DND-41 (cell line): Measurements from ENCODE around the gene IFT122.
"Not testable (repeated sequence)": the region's sequence is repeated elsewhere in the genome, so short reads cannot be mapped to it uniquely, and the experiment has no call there.

ENCODE experiments used
- ATAC-seq: fragments of 200-7000 bp; cut with Tn5 transposase; 3 replicates; pipeline ENCODE4 v1.9.1; 2021; ENCODE audit warnings: low read depth; ENCODE audit not compliant: insufficient read depth
- DNase-seq: peaks from one replicate; pipeline ENCODE4 v3.0.0-alpha.2; 2020
- H2AFZ ChIP-seq: 2 replicates; pipeline ENCODE4 v1.6.0; 2012; ENCODE audit warnings: low read depth, low read length
- H3K27ac ChIP-seq: 2 replicates; pipeline ENCODE4 v1.5.1; 2012; ENCODE audit warnings: low read length, inconsistent platforms
- H3K27me3 ChIP-seq: fragments of 200-600 bp; sonication (generic); 2 replicates; pipeline ENCODE4 v1.6.0; 2012; ENCODE audit warnings: low read length, mild to moderate bottlenecking, inconsistent platforms; ENCODE audit not compliant: insufficient read depth, poor library complexity
- H3K36me3 ChIP-seq: 2 replicates; pipeline ENCODE4 v1.5.1; 2012; ENCODE audit warnings: low read length, inconsistent platforms; ENCODE audit not compliant: insufficient read depth
- H3K4me1 ChIP-seq: 2 replicates; pipeline ENCODE4 v1.5.1; 2012; ENCODE audit warnings: mild to moderate bottlenecking, low read length; ENCODE audit not compliant: insufficient read depth
- H3K4me2 ChIP-seq: 2 replicates; pipeline ENCODE4 v1.6.0; 2012; ENCODE audit warnings: mild to moderate bottlenecking, moderate library complexity, low read length, inconsistent platforms; ENCODE audit not compliant: insufficient read depth
- H3K4me3 ChIP-seq, 2 experiments: fragments of 200-600 bp in 1 of 2; shearing (Covaris generic) in 1 of 2; 2 replicates each; pipeline ENCODE4 v1.5.1; 2012 to 2016; ENCODE audit warnings: inconsistent platforms in 2 of 2, low read length in 2 of 2, mild to moderate bottlenecking in 2 of 2, low read depth in 1 of 2, moderate library complexity in 1 of 2
- H3K79me2 ChIP-seq: 2 replicates; pipeline ENCODE4 v1.6.0; 2012; ENCODE audit warnings: low read length, inconsistent platforms; ENCODE audit not compliant: insufficient read depth
- H3K9ac ChIP-seq: 2 replicates; pipeline ENCODE4 v1.6.0; 2012; ENCODE audit warnings: low read depth, mild to moderate bottlenecking, inconsistent platforms, low read length, moderate library complexity
- H3K9me3 ChIP-seq: 2 replicates; pipeline ENCODE4 v1.5.1; 2012; ENCODE audit warnings: low read length, moderate library complexity, mild to moderate bottlenecking, inconsistent platforms; ENCODE audit not compliant: insufficient read depth, severe bottlenecking
- H4K20me1 ChIP-seq: 2 replicates; pipeline ENCODE4 v1.6.0; 2012; ENCODE audit warnings: low read length; ENCODE audit not compliant: insufficient read depth
- EZH2 ChIP-seq: IDR thresholded peaks from 3 replicates; pipeline ENCODE4 v1.6.1; 2012; ENCODE audit warnings: borderline replicate concordance, low read depth, mild to moderate bottlenecking, moderate library complexity, low read length, inconsistent platforms; ENCODE audit not compliant: severe bottlenecking
- TF ChIP-seq, protein P1 (sequence below): IDR thresholded peaks from 2 replicates; pipeline ENCODE4 v1.5.1; 2012; ENCODE audit warnings: borderline replicate concordance, low read length, moderate library complexity, mild to moderate bottlenecking; ENCODE audit not compliant: poor library complexity, severe bottlenecking; ENCODE audit errors: extremely low read depth

IFT122 gene

DNA sequence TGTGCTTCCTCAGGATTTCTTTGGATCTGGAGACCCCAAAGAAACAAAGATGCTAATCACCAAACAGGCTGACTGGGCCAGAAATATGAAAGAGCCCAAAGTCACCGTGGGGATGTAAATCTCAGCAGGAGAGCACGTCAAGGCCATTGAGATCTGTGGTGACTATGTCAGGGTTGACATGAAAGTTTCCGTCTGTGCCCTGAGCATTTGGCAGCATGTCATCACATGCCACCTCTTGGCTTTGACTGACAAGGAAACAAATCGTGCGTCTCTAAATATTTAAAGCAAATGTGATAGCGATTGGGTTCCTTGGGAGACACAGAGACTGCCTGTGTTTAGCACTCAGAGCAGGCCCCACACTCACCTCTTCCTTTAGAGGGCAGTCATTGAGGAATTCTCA, 46.8 kb upstream of the IFT122 start:
- peaks cover 29% of the 10 kb centered on the region for H3K4me1 ChIP-seq
- H3K27me3 ChIP-seq, result no peaks in the 10 kb centered on the region
- no peak for TF ChIP-seq EZH2
- TF ChIP-seq, protein P1, sequence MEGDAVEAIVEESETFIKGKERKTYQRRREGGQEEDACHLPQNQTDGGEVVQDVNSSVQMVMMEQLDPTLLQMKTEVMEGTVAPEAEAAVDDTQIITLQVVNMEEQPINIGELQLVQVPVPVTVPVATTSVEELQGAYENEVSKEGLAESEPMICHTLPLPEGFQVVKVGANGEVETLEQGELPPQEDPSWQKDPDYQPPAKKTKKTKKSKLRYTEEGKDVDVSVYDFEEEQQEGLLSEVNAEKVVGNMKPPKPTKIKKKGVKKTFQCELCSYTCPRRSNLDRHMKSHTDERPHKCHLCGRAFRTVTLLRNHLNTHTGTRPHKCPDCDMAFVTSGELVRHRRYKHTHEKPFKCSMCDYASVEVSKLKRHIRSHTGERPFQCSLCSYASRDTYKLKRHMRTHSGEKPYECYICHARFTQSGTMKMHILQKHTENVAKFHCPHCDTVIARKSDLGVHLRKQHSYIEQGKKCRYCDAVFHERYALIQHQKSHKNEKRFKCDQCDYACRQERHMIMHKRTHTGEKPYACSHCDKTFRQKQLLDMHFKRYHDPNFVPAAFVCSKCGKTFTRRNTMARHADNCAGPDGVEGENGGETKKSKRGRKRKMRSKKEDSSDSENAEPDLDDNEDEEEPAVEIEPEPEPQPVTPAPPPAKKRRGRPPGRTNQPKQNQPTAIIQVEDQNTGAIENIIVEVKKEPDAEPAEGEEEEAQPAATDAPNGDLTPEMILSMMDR, result no peak
- no peak overlapping the region for H2AFZ ChIP-seq
- no peak for DNase-seq
- no peaks in the 10 kb centered on the region for H3K9me3 ChIP-seq
- H3K79me2 ChIP-seq, result peaks cover 42% of the 10 kb centered on the region
- H4K20me1 ChIP-seq, result peaks cover 32% of the 10 kb centered on the region
- no peak overlapping the region for H3K27ac ChIP-seq
- no peak overlapping the region for H3K9ac ChIP-seq
- no peak for ATAC-seq
- peaks cover 82% of the 10 kb centered on the region for H3K36me3 ChIP-seq
- no peak overlapping the region for H3K4me3 ChIP-seq
- H3K4me2 ChIP-seq, result no peak overlapping the region

DNA sequence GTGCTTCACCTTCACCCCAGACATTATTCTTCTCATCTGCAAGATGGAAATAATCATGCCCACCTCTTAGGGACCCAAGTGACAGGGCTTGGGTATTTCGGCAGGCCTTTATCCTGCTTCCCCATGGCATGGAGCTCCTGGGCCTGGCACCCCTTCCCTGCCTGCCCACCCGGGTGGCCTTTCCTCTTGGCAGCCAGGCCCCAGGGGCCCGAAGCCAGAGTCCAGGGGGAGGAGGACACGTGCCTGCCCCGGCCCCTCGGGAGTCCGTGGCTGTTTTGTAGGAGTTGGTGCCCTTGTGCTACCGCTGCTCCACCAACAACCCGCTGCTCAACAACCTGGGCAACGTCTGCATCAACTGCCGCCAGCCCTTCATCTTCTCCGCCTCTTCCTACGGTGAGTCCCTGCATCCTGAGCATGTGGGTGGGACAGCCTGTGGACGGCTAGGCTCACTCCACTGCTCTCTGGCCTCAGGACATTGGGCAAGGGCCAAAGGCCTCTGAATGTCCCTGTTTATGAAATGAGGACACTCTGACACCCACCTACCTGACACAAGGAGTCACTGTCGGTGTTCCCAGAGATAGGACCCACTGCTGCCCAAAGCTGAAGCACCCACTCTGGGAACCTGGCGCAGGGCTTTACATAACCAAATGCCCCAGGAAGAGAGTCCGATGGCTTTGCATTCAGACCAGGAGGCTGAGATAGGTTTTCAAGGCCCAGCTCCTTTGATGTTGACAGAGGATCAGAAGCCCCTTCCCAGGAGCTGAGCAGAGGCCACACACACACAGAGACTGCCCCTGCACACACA, 46.1 kb upstream of the IFT122 start:
- Histone ChIP-seq H3K36me3 (peaks cover 76% of the 10 kb centered on the region), H4K20me1 (peaks cover 33% of the 10 kb centered on the region), H3K4me1 (peaks cover 35% of the 10 kb centered on the region), H3K79me2 (peaks cover 49% of the 10 kb centered on the region)
- not testable (repeated sequence) for H2AFZ ChIP-seq, H3K27ac ChIP-seq, H3K9me3 ChIP-seq, H3K4me2 ChIP-seq, DNase-seq, ATAC-seq, H3K4me3 ChIP-seq, H3K27me3 ChIP-seq, H3K9ac ChIP-seq

DNA sequence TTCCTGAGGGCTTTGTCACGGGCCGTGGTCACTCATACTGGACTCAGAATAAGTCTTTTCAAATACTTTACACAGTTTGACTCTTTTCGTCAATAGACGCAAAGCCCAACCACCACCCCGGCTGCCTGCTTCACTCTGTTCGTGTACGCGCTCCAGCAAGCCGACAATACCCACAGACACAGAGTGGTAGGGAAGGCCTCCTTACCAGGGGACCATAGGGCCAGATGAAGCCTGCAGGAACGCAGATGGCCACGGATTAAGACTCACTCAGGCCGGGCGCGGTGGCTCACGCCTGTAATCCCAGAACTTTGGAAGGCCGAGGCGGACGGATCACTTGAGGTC, 41.2 kb upstream of the IFT122 start:
- Histone ChIP-seq H3K79me2 (peaks cover 50% of the 10 kb centered on the region), H3K27me3 (no peaks in the 10 kb centered on the region), H3K4me1 (peaks cover 46% of the 10 kb centered on the region), H3K4me2 (peak overlapping the region; percentile 85), H3K4me3 (peak overlapping the region; percentile 89 to 92), H3K27ac (peak overlapping the region; percentile 85), H3K9ac (peak overlapping the region; percentile 64), H4K20me1 (peaks cover 33% of the 10 kb centered on the region), H3K36me3 (peaks cover 36% of the 10 kb centered on the region), H3K9me3 (no peaks in the 10 kb centered on the region), H2AFZ (peak overlapping the region; percentile 87)
- peak; percentile 47 for ATAC-seq
- DNase-seq, result peak; percentile 24
- no peak for TF ChIP-seq EZH2
- TF ChIP-seq, protein P1, result no peak

DNA sequence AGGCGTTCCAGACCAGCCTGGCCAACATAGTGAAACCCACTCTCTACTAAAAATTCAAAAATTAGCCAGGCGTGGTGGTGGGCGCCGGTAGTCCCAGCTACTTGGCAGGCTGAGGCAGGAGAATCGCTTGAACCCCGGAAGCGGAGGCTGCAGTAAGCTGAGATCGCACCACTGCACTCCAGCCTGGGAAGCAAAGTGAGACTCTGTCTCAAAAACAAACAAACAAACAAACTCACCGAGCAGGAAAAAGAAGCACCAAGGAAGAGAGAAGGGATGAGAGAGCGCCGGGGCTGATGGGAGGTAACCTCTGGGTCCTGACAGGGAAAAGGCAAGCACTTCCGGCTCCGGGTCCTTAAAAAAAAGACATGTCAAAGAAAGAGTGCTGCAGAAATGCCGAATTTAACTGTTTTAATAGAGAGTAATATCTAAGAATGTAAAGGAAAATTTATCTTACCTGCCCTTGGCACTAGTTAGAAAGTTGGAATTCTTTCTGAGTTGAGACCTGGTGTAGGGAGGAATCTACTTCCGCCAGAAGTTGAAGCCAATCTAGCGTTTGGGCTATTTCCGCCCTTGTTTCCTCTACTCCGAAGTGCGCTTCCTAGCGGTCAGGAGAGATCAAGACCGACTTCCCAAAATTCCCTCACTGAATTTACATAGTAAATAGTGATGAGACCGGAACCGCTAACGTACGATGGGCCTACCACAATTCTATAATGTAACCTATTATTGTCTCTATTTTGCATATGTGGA, 40.7 kb upstream of the IFT122 start:
- H3K79me2 ChIP-seq, result peaks cover 50% of the 10 kb centered on the region
- H3K4me2 ChIP-seq, result peak overlapping the region; percentile 85
- H3K27me3 ChIP-seq, result no peaks in the 10 kb centered on the region
- no peaks in the 10 kb centered on the region for H3K9me3 ChIP-seq
- H2AFZ ChIP-seq, result peak overlapping the region; percentile 87
- H3K27ac ChIP-seq, result peak overlapping the region; percentile 85
- H3K36me3 ChIP-seq, result peaks cover 31% of the 10 kb centered on the region
- peaks cover 33% of the 10 kb centered on the region for H4K20me1 ChIP-seq
- DNase-seq (peak; percentile 86), ATAC-seq (peak; percentile 89)
- peaks cover 46% of the 10 kb centered on the region for H3K4me1 ChIP-seq
- peak overlapping the region; percentile 64 for H3K9ac ChIP-seq
- peak overlapping the region; percentile 89 to 92 for H3K4me3 ChIP-seq
- TF ChIP-seq EZH2, result no peak
- TF ChIP-seq, protein P1, result peak; percentile 95
